Glutamatergic neuron (in vitro differentiated cells): ENCODE data around the gene KIF21B. TPM values are rescaled to one million over a fixed set of nuclear protein-coding genes. Genes with fewer than 3 reads are reported as not detected.

ENCODE experiments used
- DNase-seq: peaks from one replicate; pipeline ENCODE4 v3.0.0; 2022
- H3K27ac Mint-ChIP-seq: one replicate; pipeline ENCODE4 v1.8.0; 2020; ENCODE audit warnings: mild to moderate bottlenecking, mixed read lengths, inconsistent platforms; ENCODE audit not compliant: unreplicated experiment
- H3K27me3 Mint-ChIP-seq: one replicate; pipeline ENCODE4 v1.8.0; 2020; ENCODE audit warnings: mild to moderate bottlenecking, moderate library complexity, mixed read lengths, inconsistent platforms; ENCODE audit not compliant: unreplicated experiment
- H3K36me3 Mint-ChIP-seq: one replicate; pipeline ENCODE4 v1.8.0; 2020; ENCODE audit warnings: mild to moderate bottlenecking, mixed read lengths, inconsistent platforms; ENCODE audit not compliant: unreplicated experiment
- H3K4me1 Mint-ChIP-seq: one replicate; pipeline ENCODE4 v1.8.0; 2020; ENCODE audit warnings: mild to moderate bottlenecking, low read depth, mixed read lengths, inconsistent platforms; ENCODE audit not compliant: unreplicated experiment
- H3K4me3 Mint-ChIP-seq: one replicate; pipeline ENCODE4 v1.8.0; 2020; ENCODE audit warnings: mild to moderate bottlenecking, mixed read lengths, inconsistent platforms; ENCODE audit not compliant: unreplicated experiment
- H3K9me3 Mint-ChIP-seq: one replicate; pipeline ENCODE4 v1.8.0; 2020; ENCODE audit warnings: mild to moderate bottlenecking, moderate library complexity, mixed read lengths, inconsistent platforms; ENCODE audit not compliant: unreplicated experiment
- CTCF ChIP-seq: fragments of 200-600 bp; sonication (generic); IDR thresholded peaks from one replicate; pipeline ENCODE4 v1.5.0; 2021; ENCODE audit not compliant: partially characterized antibody, unreplicated experiment
- total RNA-seq: library from RNA; stranded (reverse); fragmentation: NEBNext Ultra II Directional; extraction: Animal tissue kit (Norgen Biotek cat#: 25700); gene quantifications from one replicate; pipeline ENCODE4 v1.2.1, GENCODE V29; 2021; ENCODE audit not compliant: unreplicated experiment

Gene KIF21B
- total RNA-seq, 1 donor from 2014 or later = 51.1 TPM

- H3K27ac Mint-ChIP-seq = no peak overlapping the region
- peaks cover 2% of the 10 kb centered on the region for H3K9me3 Mint-ChIP-seq
- H3K4me1 Mint-ChIP-seq = no peaks in the 10 kb centered on the region
- H3K36me3 Mint-ChIP-seq = peaks cover 8% of the 10 kb centered on the region
- TF ChIP-seq CTCF = no peak
- H3K27me3 Mint-ChIP-seq = peaks cover 10% of the 10 kb centered on the region
- no peak for DNase-seq
- H3K4me3 Mint-ChIP-seq = no peak overlapping the region
These were observed 21.0 kb downstream of the KIF21B start for GRCh38 chr1:201002510-201002909.

GRCh38 chr1:201001962-201002361 is 21.6 kb downstream of the KIF21B start:
- peaks cover 10% of the 10 kb centered on the region for H3K27me3 Mint-ChIP-seq
- H3K36me3 Mint-ChIP-seq = peaks cover 12% of the 10 kb centered on the region
- no peak for DNase-seq
- H3K4me1 Mint-ChIP-seq = no peaks in the 10 kb centered on the region
- H3K9me3 Mint-ChIP-seq = peaks cover 3% of the 10 kb centered on the region
- TF ChIP-seq CTCF = no peak
- no peak overlapping the region for H3K4me3 Mint-ChIP-seq
- H3K27ac Mint-ChIP-seq = no peak overlapping the region

GRCh38 chr1:201000391-201000790 is 23.1 kb downstream of the KIF21B start:
- no peak for DNase-seq
- H3K4me3 Mint-ChIP-seq = no peak overlapping the region
- no peak overlapping the region for H3K27ac Mint-ChIP-seq
- peaks cover 10% of the 10 kb centered on the region for H3K27me3 Mint-ChIP-seq
- peaks cover 4% of the 10 kb centered on the region for H3K9me3 Mint-ChIP-seq
- H3K4me1 Mint-ChIP-seq = no peaks in the 10 kb centered on the region
- H3K36me3 Mint-ChIP-seq = peaks cover 14% of the 10 kb centered on the region
- no peak for TF ChIP-seq CTCF

GRCh38 chr1:200999667-201000066 is 23.8 kb downstream of the KIF21B start:
- H3K36me3 Mint-ChIP-seq = peaks cover 14% of the 10 kb centered on the region
- no peak for DNase-seq
- peaks cover 10% of the 10 kb centered on the region for H3K27me3 Mint-ChIP-seq
- no peaks in the 10 kb centered on the region for H3K4me1 Mint-ChIP-seq
- H3K9me3 Mint-ChIP-seq = peaks cover 4% of the 10 kb centered on the region
- no peak overlapping the region for H3K4me3 Mint-ChIP-seq
- no peak for TF ChIP-seq CTCF
- no peak overlapping the region for H3K27ac Mint-ChIP-seq

GRCh38 chr1:200998323-200998722 is 25.2 kb downstream of the KIF21B start:
- peaks cover 14% of the 10 kb centered on the region for H3K36me3 Mint-ChIP-seq
- no peak overlapping the region for H3K27ac Mint-ChIP-seq
- H3K4me3 Mint-ChIP-seq = no peak overlapping the region
- peaks cover 11% of the 10 kb centered on the region for H3K27me3 Mint-ChIP-seq
- peaks cover 4% of the 10 kb centered on the region for H3K9me3 Mint-ChIP-seq
- no peak for DNase-seq
- no peaks in the 10 kb centered on the region for H3K4me1 Mint-ChIP-seq
- no peak for TF ChIP-seq CTCF
